Forelimb muscle (tissue), 1 donor: ENCODE measurements around the gene ESPN. TPM values are rescaled to one million over a fixed set of nuclear protein-coding genes. Genes with fewer than 3 reads are reported as not detected.

Experiments
- DNase-seq: peaks from one replicate; pipeline ENCODE4 v3.0.0-alpha.2; 2013; ENCODE audit warnings: low read depth
- polyA plus RNA-seq: library from polyadenylated mRNA; unstranded; fragments of 120-200 nt; gene quantifications from one replicate; pipeline ENCODE4 v1.2.1, GENCODE V29; 2013; ENCODE audit not compliant: insufficient read length

The ESPN gene
- polyA plus RNA-seq, 1 donor, result 3.0 TPM

- DNase-seq, result no peak
Measured at GRCh38 chr1:6409733-6410132, 14.8 kb upstream of the ESPN start.

GRCh38 chr1:6410248-6410893 lies 14.2 kb upstream of the ESPN start:
- no peak for DNase-seq

- no peak for DNase-seq
Measured at GRCh38 chr1:6412896-6413295, 11.7 kb upstream of the ESPN start.

GRCh38 chr1:6414443-6414844 lies 10.1 kb upstream of the ESPN start:
- no peak for DNase-seq

GRCh38 chr1:6414881-6415626 lies 9.5 kb upstream of the ESPN start:
- DNase-seq, result no peak

- no peak for DNase-seq
Measured at GRCh38 chr1:6416295-6416656, 8.3 kb upstream of the ESPN start.

- no peak for DNase-seq
Measured at GRCh38 chr1:6416906-6417305, 7.7 kb upstream of the ESPN start.

GRCh38 chr1:6417961-6418667 lies 6.5 kb upstream of the ESPN start:
- DNase-seq, result no peak

GRCh38 chr1:6418668-6419396 lies 5.7 kb upstream of the ESPN start:
- DNase-seq, result no peak

GRCh38 chr1:6419397-6419803 lies 5.2 kb upstream of the ESPN start:
- DNase-seq, result no peak

GRCh38 chr1:6419804-6420453 lies 4.6 kb upstream of the ESPN start, which contains the start of gene HES2:
TSS of gene HES2 (minus strand) at chr1:6419919. CDS start at chr1:6419820, 99 bp downstream.
- DNase-seq, result no peak

- DNase-seq, result no peak
Measured at GRCh38 chr1:6420454-6421042, 4.0 kb upstream of the ESPN start.

GRCh38 chr1:6421266-6421665 lies 3.3 kb upstream of the ESPN start:
- no peak for DNase-seq

GRCh38 chr1:6423321-6423999 lies 1.1 kb upstream of the ESPN start:
- DNase-seq, result no peak

GRCh38 chr1:6424000-6424565 lies 493 bp upstream of the ESPN start:
- no peak for DNase-seq

- no peak for DNase-seq
Measured at GRCh38 chr1:6425658-6426057, 1.1 kb downstream of the ESPN start.

- no peak for DNase-seq
Measured at GRCh38 chr1:6426277-6426971, 1.8 kb downstream of the ESPN start.

- DNase-seq, result no peak
Measured at GRCh38 chr1:6426972-6427350, 2.4 kb downstream of the ESPN start.
